ENCODE data around the gene RHOJ. TPM values are rescaled to one million over a fixed set of nuclear protein-coding genes. Genes with fewer than 3 reads are reported as not detected.

The RHOJ gene
- total RNA-seq, 2 donors from 2014 or later: not detected

DNA sequence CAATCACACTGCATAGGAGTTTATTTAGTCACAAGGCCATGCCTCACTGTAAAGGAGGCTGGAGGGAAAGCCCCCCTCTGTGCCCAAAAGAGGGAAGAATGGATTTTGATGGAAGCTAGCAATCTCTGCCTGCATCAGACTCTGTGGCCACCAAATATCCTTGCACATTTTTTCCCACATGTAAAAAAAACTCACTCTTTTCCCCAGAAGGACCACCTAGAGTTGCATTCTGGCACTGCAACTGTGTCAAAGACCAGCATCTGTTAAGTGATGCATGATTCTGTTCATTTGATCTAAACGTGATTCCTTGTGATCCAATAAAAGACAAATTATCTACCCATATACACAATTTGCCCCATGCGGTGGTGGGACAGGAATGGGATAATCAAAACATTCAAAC lies 8.0 kb downstream of the RHOJ start:
- Histone ChIP-seq H3K27ac (ENCODE audit: low read depth, low read length) (no peak overlapping the region), H3K36me3 (ENCODE audit: control insufficient read depth, insufficient read depth, low read length) (no peaks in the 10 kb centered on the region), H3K4me1 (ENCODE audit: control insufficient read depth, insufficient read depth, low read length) (no peaks in the 10 kb centered on the region), H3K9me3 (ENCODE audit: control insufficient read depth, low read length) (no peaks in the 10 kb centered on the region), H3K9ac (ENCODE audit: extremely low read depth, low read length, poor library complexity, severe bottlenecking) (no peak overlapping the region), H3K27me3 (ENCODE audit: control insufficient read depth, insufficient read depth, low read length, poor library complexity, severe bottlenecking) (no peaks in the 10 kb centered on the region), H3K4me3 (ENCODE audit: low read length) (no peak overlapping the region)
- H3K36me3 Mint-ChIP-seq (ENCODE audit: low read depth): no peaks in the 10 kb centered on the region
- H3K4me1 Mint-ChIP-seq: no peaks in the 10 kb centered on the region
- no peaks in the 10 kb centered on the region for H3K9me3 Mint-ChIP-seq
- TF ChIP-seq, protein P1, sequence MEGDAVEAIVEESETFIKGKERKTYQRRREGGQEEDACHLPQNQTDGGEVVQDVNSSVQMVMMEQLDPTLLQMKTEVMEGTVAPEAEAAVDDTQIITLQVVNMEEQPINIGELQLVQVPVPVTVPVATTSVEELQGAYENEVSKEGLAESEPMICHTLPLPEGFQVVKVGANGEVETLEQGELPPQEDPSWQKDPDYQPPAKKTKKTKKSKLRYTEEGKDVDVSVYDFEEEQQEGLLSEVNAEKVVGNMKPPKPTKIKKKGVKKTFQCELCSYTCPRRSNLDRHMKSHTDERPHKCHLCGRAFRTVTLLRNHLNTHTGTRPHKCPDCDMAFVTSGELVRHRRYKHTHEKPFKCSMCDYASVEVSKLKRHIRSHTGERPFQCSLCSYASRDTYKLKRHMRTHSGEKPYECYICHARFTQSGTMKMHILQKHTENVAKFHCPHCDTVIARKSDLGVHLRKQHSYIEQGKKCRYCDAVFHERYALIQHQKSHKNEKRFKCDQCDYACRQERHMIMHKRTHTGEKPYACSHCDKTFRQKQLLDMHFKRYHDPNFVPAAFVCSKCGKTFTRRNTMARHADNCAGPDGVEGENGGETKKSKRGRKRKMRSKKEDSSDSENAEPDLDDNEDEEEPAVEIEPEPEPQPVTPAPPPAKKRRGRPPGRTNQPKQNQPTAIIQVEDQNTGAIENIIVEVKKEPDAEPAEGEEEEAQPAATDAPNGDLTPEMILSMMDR (conservative IDR thresholded peaks at IDR 0.05): peak; percentile 71
- H3K27me3 Mint-ChIP-seq (ENCODE audit: insufficient read depth): no peaks in the 10 kb centered on the region
- H3K27ac Mint-ChIP-seq: no peak overlapping the region
- no peak for DNase-seq
- H3K4me3 Mint-ChIP-seq: no peak overlapping the region
- 88% methylated on average over 2 of the region's 2 CpGs; no CpG with 5 or more reads in 1 of the 2 experiments for WGBS, 2 experiments (ENCODE audit: insufficient coverage in 1 of 2, insufficient read length in 1 of 2)

DNA sequence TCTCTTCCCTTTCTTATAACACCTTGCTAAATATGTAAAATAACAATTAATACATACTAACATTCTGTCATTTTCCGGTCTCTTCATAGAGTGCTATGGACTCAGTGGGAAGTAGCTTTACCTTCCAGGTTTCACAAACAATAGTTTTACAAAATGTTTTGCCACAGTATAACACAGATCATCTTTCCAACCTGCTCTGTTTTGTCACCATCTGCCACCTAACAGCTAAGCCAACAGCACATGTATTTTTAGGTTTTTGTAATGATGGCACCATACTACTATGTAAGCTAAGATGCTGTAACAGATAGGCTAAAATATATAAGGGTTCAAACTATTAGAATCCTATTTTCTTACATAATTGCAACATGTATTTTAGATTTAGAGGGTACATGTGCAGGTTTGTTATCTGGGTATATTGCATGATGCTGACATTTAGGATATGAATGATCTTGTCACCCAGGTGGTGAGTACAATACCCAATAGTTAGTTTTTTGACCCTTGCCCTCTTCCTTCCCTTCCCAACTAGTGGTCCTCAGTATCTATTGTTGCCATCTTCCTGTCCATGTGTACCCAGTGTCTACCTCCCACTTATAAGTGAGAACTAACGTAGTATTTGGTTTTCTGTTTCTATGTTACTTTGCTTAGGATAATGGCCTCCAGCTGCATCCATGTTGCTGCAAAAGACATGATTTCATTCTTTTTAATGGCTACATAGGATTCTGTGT lies 8.7 kb downstream of the RHOJ start:
- Histone ChIP-seq H3K4me1 (ENCODE audit: control insufficient read depth, insufficient read depth, low read length) (no peaks in the 10 kb centered on the region), H3K9me3 (ENCODE audit: control insufficient read depth, low read length) (no peaks in the 10 kb centered on the region), H3K27ac (ENCODE audit: low read depth, low read length) (no peak overlapping the region), H3K9ac (ENCODE audit: extremely low read depth, low read length, poor library complexity, severe bottlenecking) (no peak overlapping the region), H3K4me3 (ENCODE audit: low read length) (no peak overlapping the region), H3K36me3 (ENCODE audit: control insufficient read depth, insufficient read depth, low read length) (no peaks in the 10 kb centered on the region), H3K27me3 (ENCODE audit: control insufficient read depth, insufficient read depth, low read length, poor library complexity, severe bottlenecking) (no peaks in the 10 kb centered on the region)
- Mint-ChIP-seq H3K4me1 (no peaks in the 10 kb centered on the region), H3K36me3 (ENCODE audit: low read depth) (no peaks in the 10 kb centered on the region), H3K9me3 (no peaks in the 10 kb centered on the region), H3K27ac (no peak overlapping the region), H3K4me3 (no peak overlapping the region), H3K27me3 (ENCODE audit: insufficient read depth) (no peaks in the 10 kb centered on the region)
- DNase-seq: no peak
- WGBS, 2 experiments (ENCODE audit: insufficient coverage in 1 of 2, insufficient read length in 1 of 2): 95 to 97% methylated on average over 2 of the region's 2 CpGs
- TF ChIP-seq, protein P1 (conservative IDR thresholded peaks at IDR 0.05): no peak

DNA sequence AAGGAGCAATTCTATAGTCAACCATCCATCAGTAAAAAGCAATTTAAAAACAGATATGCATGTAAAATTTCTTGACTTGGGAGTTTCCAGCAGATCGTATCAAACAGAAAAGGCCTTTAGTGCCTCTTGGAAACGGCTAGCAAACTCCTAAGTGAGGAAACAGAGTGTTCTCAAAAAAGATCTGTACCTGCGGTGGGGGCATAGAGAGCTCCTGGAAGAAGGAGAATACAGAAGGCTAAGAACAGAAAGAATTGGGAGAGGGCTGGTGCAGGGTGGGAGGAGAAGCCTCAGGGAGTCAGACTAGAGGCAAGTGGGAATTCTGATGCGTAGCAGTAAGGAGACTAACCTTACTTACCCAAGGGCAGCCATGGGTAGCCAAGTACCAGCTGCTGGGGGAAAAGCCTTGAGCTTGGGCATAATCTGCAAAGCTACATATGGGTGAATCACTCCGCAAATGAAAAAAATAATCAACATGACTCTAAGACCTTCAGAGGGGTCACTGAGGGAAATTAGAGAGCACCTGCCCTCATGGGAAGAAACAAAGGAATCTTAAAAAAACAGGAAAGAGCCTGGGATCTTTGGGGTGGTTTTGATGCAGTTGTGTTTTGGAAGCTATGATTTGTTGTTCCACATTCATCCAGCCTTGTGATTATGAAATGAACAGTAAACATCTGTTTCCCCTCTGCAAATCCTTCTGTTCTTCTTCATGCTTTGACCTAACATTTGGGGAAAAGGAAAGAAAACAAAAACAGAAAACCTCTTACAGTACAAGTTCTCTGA lies 10.4 kb downstream of the RHOJ start:
- Histone ChIP-seq H3K27me3 (ENCODE audit: control insufficient read depth, insufficient read depth, low read length, poor library complexity, severe bottlenecking) (no peaks in the 10 kb centered on the region), H3K9me3 (ENCODE audit: control insufficient read depth, low read length) (no peaks in the 10 kb centered on the region), H3K36me3 (ENCODE audit: control insufficient read depth, insufficient read depth, low read length) (no peaks in the 10 kb centered on the region), H3K27ac (ENCODE audit: low read depth, low read length) (no peak overlapping the region), H3K4me1 (ENCODE audit: control insufficient read depth, insufficient read depth, low read length) (no peaks in the 10 kb centered on the region), H3K4me3 (ENCODE audit: low read length) (no peak overlapping the region), H3K9ac (ENCODE audit: extremely low read depth, low read length, poor library complexity, severe bottlenecking) (no peak overlapping the region)
- H3K9me3 Mint-ChIP-seq: no peaks in the 10 kb centered on the region
- no peak overlapping the region for H3K4me3 Mint-ChIP-seq
- no peaks in the 10 kb centered on the region for H3K27me3 Mint-ChIP-seq (ENCODE audit: insufficient read depth)
- no peak overlapping the region for H3K27ac Mint-ChIP-seq
- H3K4me1 Mint-ChIP-seq: peaks cover 2% of the 10 kb centered on the region
- H3K36me3 Mint-ChIP-seq (ENCODE audit: low read depth): no peaks in the 10 kb centered on the region
- WGBS, 2 experiments (ENCODE audit: insufficient coverage in 1 of 2, insufficient read length in 1 of 2): 91 to 100% methylated on average over 3 to 5 of the region's 5 CpGs
- DNase-seq: no peak
- TF ChIP-seq, protein P1 (conservative IDR thresholded peaks at IDR 0.05): no peak
